ENCODE results near the gene SLC44A4.

SLC44A4 gene

GRCh38 chr6:31836047-31836473 is 42.7 kb downstream of the SLC44A4 start:
- TF ChIP-seq, protein P1, sequence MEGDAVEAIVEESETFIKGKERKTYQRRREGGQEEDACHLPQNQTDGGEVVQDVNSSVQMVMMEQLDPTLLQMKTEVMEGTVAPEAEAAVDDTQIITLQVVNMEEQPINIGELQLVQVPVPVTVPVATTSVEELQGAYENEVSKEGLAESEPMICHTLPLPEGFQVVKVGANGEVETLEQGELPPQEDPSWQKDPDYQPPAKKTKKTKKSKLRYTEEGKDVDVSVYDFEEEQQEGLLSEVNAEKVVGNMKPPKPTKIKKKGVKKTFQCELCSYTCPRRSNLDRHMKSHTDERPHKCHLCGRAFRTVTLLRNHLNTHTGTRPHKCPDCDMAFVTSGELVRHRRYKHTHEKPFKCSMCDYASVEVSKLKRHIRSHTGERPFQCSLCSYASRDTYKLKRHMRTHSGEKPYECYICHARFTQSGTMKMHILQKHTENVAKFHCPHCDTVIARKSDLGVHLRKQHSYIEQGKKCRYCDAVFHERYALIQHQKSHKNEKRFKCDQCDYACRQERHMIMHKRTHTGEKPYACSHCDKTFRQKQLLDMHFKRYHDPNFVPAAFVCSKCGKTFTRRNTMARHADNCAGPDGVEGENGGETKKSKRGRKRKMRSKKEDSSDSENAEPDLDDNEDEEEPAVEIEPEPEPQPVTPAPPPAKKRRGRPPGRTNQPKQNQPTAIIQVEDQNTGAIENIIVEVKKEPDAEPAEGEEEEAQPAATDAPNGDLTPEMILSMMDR (conservative IDR thresholded peaks at IDR 0.05; ENCODE audit: control insufficient read depth, insufficient read depth, low read depth, low read length): no peak
- DNase-seq (ENCODE audit: low read depth): no peak
- H3K4me3 ChIP-seq (ENCODE audit: control insufficient read depth, low read depth, low read length): peak overlapping the region; percentile 92

DNA sequence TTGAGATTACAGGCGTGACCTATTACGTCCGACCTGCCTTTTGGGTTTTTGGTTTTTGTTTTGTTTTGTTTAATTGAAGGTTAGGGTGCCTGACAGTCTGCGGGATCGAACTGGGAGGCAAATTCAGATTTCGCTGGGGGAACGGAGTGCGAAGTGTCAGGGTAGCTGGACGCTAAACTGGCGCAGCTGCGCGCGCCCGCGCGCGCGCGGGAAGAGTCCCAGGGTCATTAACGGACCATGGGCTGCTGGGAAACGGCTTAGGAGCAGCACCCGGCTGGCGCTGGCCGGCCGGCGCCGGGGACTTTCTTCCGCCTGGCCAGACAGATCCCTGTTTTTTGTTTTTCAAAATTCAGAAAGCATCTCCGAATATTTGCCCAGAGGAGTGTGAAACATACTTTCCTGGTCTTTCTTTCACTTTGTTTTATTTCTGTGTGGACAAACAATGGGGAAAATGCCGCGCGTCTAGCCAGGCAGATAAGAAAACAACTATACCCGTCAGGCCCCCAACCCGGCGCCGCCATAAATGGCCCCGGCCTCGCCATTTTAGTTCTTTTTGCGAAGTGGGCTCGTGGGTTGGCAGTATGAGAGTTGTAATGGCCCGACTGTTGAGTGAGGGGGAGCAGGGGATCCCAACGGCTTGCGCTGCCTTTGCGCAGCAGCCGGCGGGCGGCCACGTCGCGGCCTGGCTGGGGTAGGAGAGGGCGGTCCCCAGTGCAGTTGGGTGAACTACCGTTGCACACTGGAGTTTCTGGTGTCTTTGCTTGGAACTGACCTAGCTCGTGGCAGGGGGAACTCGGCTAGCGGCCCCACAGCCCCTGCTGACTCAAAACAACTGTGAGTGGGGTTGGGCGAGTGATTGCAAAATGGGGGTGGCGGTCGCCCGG is 44.2 kb downstream of the SLC44A4 start:
- peak; percentile 88 for DNase-seq (ENCODE audit: low read depth)
- H3K4me3 ChIP-seq (ENCODE audit: control insufficient read depth, low read depth, low read length): peak overlapping the region; percentile 92
- TF ChIP-seq, protein P1 (conservative IDR thresholded peaks at IDR 0.05; ENCODE audit: control insufficient read depth, insufficient read depth, low read depth, low read length): no peak

DNA sequence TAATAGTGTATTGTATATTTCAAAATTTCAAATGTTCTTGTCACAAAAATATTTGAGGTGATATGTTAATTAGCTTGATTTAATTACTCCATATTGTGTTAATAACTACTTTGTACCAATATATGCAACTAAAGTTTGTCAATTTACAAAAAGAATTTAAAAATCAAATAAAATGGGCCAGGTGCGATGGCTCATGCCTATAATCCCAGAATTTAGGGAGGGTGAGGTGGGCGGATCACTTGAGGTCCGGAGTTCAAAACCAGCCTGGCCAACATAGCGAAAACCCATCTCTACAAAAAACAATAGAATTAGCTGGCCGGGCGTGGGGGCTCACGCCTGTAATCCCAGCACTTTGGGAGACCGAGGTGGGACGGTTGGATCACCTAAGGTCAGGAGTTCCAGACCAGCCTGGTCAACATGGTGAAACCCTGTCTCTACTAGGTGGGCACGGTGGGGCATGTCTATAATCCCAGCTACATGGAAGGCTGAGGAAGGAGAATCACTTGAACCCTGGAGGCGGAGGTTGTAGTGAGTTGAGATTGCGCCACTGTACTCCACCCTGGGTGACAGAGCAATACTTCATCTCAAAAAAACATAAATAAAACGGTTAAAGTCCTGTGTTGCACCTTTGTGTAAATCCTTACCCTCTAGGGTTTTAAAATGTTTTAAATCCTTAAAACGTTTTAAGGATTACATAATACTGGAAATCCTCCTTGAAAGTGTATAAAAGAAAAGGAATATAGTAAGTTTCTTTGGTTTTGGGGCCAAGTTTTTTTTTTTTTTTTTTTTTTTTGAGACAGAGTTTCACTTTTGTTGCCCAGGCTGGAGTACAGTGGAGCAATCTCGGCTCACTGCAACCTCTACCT is 47.2 kb downstream of the SLC44A4 start:
- H3K4me3 ChIP-seq (ENCODE audit: control insufficient read depth, low read depth, low read length): no peak overlapping the region
- TF ChIP-seq, protein P1 (conservative IDR thresholded peaks at IDR 0.05; ENCODE audit: control insufficient read depth, insufficient read depth, low read depth, low read length): no peak
- DNase-seq (ENCODE audit: low read depth): no peak

GRCh38 chr6:31830886-31831335 is 47.9 kb downstream of the SLC44A4 start:
- TF ChIP-seq, protein P1 (conservative IDR thresholded peaks at IDR 0.05; ENCODE audit: control insufficient read depth, insufficient read depth, low read depth, low read length): no peak
- no peak for DNase-seq (ENCODE audit: low read depth)
- peak overlapping the region; percentile 90 for H3K4me3 ChIP-seq (ENCODE audit: control insufficient read depth, low read depth, low read length)

DNA sequence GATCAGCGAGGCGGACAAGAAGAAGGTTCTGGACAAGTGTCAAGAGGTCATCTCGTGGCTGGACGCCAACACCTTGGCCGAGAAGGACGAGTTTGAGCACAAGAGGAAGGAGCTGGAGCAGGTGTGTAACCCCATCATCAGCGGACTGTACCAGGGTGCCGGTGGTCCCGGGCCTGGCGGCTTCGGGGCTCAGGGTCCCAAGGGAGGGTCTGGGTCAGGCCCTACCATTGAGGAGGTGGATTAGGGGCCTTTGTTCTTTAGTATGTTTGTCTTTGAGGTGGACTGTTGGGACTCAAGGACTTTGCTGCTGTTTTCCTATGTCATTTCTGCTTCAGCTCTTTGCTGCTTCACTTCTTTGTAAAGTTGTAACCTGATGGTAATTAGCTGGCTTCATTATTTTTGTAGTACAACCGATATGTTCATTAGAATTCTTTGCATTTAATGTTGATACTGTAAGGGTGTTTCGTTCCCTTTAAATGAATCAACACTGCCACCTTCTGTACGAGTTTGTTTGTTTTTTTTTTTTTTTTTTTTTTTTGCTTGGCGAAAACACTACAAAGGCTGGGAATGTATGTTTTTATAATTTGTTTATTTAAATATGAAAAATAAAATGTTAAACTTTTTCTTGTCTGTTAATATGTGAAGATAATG is 49.0 kb downstream of the SLC44A4 start:
- TF ChIP-seq, protein P1 (conservative IDR thresholded peaks at IDR 0.05; ENCODE audit: control insufficient read depth, insufficient read depth, low read depth, low read length): peak; percentile 31
- peak; percentile 57 for DNase-seq (ENCODE audit: low read depth)
- peak overlapping the region; percentile 90 for H3K4me3 ChIP-seq (ENCODE audit: control insufficient read depth, low read depth, low read length)

Data from fibroblast of mammary gland (primary cell).